ENCODE data around the gene ELMO1. TPM values are rescaled to one million over a fixed set of nuclear protein-coding genes. Genes with fewer than 3 reads are reported as not detected.

Gene ELMO1
- total and polyA plus RNA-seq, 10 of the 15 experiments (the other 5 are each of a cell fraction or from before 2014, with no cell fraction given): 22.6 to 85.9 (median 56.6) TPM

DNA sequence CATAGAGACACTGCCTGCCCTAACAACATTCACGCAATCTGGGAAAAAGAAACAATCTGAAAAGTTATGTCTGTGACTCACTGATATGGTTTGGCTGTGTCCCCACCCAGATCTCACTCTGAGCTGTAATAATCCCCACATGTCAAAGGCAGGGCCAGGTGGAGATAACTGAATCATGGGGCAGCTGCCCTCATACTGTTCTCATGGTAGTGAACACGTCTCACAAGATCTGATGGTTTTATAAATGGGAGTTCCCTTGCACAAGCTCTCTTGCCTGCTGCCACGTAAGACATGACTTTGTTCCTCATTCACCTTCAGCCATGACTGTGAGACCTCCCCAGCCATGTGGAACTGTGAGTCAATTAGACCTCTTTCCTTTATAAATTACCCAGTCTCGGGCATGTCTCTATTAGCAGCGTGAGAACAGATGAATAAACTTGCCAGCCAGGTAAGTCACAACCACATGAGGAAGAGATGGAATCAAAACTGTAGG is 382.8 kb downstream of the ELMO1 start (continued):
- TF ChIP-seq MEF2A (IDR thresholded peaks at IDR 0.05; ENCODE audit: insufficient read depth, low read depth, low read length) (no peak), ETV6 (conservative IDR thresholded peaks at IDR 0.05 in 1 of 2, IDR thresholded peaks at IDR 0.05 in 1 of 2; ENCODE audit: borderline replicate concordance in 1 of 2, low read depth in 1 of 2) (peak in 1 of 2 experiments; percentile 25; a peak in 1 of 4 replicates)

DNA sequence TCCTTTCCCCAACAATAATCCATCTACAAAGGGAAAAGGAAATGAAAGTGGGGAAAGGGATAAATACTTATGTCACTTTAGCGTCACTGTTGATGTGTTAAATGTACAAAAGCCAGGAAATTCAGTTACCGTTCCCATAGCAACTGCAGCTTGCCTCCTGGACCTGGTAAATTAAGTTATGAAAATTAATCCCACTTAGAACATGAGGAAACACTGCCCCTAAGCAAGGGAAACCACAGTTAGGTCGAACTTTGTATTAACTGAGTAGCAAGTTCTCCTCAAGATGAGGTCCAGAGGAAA is 386.2 kb downstream of the ELMO1 start:
- FAIRE-seq: no peak
- no peak overlapping the region for H3K4me2 ChIP-seq (ENCODE audit: control insufficient read depth, insufficient read depth)
- ChIA-PET POLR2A (interaction anchor here (1.1 kb wide), 1 partner anchor 44 kb away, joined by 5 read pairs; no protein-coding TSS in a partner anchor), SMC1A (ENCODE audit: uncharacterized antibody, unreplicated experiment) (interaction anchor here (0.6 to 1.3 kb wide), 7 partner anchors 9 to 234 kb away, joined by 3 to 5 read pairs (median 3); no protein-coding TSS in a partner anchor), CTCF (interaction anchor here (0.9 to 1.4 kb wide), 2 partner anchors 9 to 119 kb away, joined by 4 read pairs; no protein-coding TSS in a partner anchor), RAD21 (ENCODE audit: unreplicated experiment) (no interaction called here)
- no peaks in the 10 kb centered on the region; a peak in 1 of 4 replicates for H3K36me3 ChIP-seq (ENCODE audit: control insufficient read depth in 2 of 2, insufficient read depth in 2 of 2, low read length in 1 of 2)
- 97% methylated on average over 3 of the region's 3 CpGs for WGBS (ENCODE audit: insufficient coverage, insufficient replicate concordance, low lambda C conversion rate, missing lambda C conversion rate)
- no peak overlapping the region for H3K9ac ChIP-seq (ENCODE audit: control insufficient read depth, insufficient read depth, low read length)
- no peak overlapping the region for H3K4me3 ChIP-seq
- no peak for DNase-seq (ENCODE audit: low read depth, low spot score)
- H2AFZ ChIP-seq (ENCODE audit: control insufficient read depth, low read depth, low read length): no peak overlapping the region
- peaks cover 7% of the 10 kb centered on the region for H3K4me1 ChIP-seq (ENCODE audit: control insufficient read depth, insufficient read depth, low read length)
- no TSS peak for BruUV-seq (replicated peaks)
- H3K27ac ChIP-seq (ENCODE audit: control insufficient read depth, insufficient read depth): no peak overlapping the region
- H3K79me2 ChIP-seq (ENCODE audit: control insufficient read depth, insufficient read depth, low read length): no peaks in the 10 kb centered on the region
- no peak for ATAC-seq
- H4K20me1 ChIP-seq (ENCODE audit: control insufficient read depth, insufficient read depth): no peaks in the 10 kb centered on the region
- in situ Hi-C loops (cut with MboI): no loop called here
- intact Hi-C loops (cut with micrococcal nuclease; ENCODE audit: unreplicated experiment): no loop called here
- no peaks in the 10 kb centered on the region; the same call in 2 of the 3 replicates for H3K9me3 ChIP-seq (replicated peaks; ENCODE audit: control insufficient read depth, insufficient read depth, low read length)
- no peaks in the 10 kb centered on the region for H3K27me3 ChIP-seq (replicated peaks in 1 of 2; ENCODE audit: control insufficient read depth in 2 of 2, insufficient read depth in 2 of 2, low read length in 1 of 2)
- TF ChIP-seq, protein P1, sequence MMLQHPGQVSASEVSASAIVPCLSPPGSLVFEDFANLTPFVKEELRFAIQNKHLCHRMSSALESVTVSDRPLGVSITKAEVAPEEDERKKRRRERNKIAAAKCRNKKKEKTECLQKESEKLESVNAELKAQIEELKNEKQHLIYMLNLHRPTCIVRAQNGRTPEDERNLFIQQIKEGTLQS (IDR thresholded peaks at IDR 0.05; ENCODE audit: borderline replicate concordance, extremely low read depth, low read depth, low read length): no peak
- TF ChIP-seq, protein P2, sequence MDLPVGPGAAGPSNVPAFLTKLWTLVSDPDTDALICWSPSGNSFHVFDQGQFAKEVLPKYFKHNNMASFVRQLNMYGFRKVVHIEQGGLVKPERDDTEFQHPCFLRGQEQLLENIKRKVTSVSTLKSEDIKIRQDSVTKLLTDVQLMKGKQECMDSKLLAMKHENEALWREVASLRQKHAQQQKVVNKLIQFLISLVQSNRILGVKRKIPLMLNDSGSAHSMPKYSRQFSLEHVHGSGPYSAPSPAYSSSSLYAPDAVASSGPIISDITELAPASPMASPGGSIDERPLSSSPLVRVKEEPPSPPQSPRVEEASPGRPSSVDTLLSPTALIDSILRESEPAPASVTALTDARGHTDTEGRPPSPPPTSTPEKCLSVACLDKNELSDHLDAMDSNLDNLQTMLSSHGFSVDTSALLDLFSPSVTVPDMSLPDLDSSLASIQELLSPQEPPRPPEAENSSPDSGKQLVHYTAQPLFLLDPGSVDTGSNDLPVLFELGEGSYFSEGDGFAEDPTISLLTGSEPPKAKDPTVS (IDR thresholded peaks at IDR 0.05; ENCODE audit: low read depth, low read length): no peak
- TF ChIP-seq, protein P3, sequence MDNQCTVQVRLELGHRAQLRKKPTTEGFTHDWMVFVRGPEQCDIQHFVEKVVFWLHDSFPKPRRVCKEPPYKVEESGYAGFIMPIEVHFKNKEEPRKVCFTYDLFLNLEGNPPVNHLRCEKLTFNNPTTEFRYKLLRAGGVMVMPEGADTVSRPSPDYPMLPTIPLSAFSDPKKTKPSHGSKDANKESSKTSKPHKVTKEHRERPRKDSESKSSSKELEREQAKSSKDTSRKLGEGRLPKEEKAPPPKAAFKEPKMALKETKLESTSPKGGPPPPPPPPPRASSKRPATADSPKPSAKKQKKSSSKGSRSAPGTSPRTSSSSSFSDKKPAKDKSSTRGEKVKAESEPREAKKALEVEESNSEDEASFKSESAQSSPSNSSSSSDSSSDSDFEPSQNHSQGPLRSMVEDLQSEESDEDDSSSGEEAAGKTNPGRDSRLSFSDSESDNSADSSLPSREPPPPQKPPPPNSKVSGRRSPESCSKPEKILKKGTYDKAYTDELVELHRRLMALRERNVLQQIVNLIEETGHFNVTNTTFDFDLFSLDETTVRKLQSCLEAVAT (IDR thresholded peaks at IDR 0.05): no peak
- TF ChIP-seq POLR2AphosphoS2 (IDR thresholded peaks at IDR 0.05; ENCODE audit: low read depth, low read length) (no peak), SP1 (IDR thresholded peaks at IDR 0.05; ENCODE audit: low read depth, low read length) (no peak), NFYB (IDR thresholded peaks at IDR 0.05; ENCODE audit: insufficient read depth, low read depth, low read length) (no peak), GABPA (IDR thresholded peaks at IDR 0.05; ENCODE audit: low read depth) (no peak), RBBP5 (conservative IDR thresholded peaks at IDR 0.05) (no peak)
- TF ChIP-seq, protein P4, sequence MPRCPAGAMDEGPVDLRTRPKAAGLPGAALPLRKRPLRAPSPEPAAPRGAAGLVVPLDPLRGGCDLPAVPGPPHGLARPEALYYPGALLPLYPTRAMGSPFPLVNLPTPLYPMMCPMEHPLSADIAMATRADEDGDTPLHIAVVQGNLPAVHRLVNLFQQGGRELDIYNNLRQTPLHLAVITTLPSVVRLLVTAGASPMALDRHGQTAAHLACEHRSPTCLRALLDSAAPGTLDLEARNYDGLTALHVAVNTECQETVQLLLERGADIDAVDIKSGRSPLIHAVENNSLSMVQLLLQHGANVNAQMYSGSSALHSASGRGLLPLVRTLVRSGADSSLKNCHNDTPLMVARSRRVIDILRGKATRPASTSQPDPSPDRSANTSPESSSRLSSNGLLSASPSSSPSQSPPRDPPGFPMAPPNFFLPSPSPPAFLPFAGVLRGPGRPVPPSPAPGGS (IDR thresholded peaks at IDR 0.05; ENCODE audit: borderline replicate concordance, insufficient read depth, low read depth, low read length, poor library complexity, severe bottlenecking): no peak
- TF ChIP-seq, protein P5, sequence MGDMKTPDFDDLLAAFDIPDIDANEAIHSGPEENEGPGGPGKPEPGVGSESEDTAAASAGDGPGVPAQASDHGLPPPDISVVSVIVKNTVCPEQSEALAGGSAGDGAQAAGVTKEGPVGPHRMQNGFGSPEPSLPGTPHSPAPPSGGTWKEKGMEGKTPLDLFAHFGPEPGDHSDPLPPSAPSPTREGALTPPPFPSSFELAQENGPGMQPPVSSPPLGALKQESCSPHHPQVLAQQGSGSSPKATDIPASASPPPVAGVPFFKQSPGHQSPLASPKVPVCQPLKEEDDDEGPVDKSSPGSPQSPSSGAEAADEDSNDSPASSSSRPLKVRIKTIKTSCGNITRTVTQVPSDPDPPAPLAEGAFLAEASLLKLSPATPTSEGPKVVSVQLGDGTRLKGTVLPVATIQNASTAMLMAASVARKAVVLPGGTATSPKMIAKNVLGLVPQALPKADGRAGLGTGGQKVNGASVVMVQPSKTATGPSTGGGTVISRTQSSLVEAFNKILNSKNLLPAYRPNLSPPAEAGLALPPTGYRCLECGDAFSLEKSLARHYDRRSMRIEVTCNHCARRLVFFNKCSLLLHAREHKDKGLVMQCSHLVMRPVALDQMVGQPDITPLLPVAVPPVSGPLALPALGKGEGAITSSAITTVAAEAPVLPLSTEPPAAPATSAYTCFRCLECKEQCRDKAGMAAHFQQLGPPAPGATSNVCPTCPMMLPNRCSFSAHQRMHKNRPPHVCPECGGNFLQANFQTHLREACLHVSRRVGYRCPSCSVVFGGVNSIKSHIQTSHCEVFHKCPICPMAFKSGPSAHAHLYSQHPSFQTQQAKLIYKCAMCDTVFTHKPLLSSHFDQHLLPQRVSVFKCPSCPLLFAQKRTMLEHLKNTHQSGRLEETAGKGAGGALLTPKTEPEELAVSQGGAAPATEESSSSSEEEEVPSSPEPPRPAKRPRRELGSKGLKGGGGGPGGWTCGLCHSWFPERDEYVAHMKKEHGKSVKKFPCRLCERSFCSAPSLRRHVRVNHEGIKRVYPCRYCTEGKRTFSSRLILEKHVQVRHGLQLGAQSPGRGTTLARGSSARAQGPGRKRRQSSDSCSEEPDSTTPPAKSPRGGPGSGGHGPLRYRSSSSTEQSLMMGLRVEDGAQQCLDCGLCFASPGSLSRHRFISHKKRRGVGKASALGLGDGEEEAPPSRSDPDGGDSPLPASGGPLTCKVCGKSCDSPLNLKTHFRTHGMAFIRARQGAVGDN (IDR thresholded peaks at IDR 0.05): no peak

Data from GM12878 (cell line).